ENCODE measurements around the gene CSRNP3. TPM values are rescaled to one million over a fixed set of nuclear protein-coding genes. Genes with fewer than 3 reads are reported as not detected.
"Not testable (repeated sequence)": the region's sequence is repeated elsewhere in the genome, so short reads cannot be mapped to it uniquely, and the experiment has no call there.

Gene CSRNP3
- total RNA-seq, 4 donors from 2014 or later = 1.3 to 5.5 (median 2.6) TPM

- H3K9me3 ChIP-seq = no peaks in the 10 kb centered on the region
- no peaks in the 10 kb centered on the region for H3K27me3 ChIP-seq
- TF ChIP-seq, protein P1, sequence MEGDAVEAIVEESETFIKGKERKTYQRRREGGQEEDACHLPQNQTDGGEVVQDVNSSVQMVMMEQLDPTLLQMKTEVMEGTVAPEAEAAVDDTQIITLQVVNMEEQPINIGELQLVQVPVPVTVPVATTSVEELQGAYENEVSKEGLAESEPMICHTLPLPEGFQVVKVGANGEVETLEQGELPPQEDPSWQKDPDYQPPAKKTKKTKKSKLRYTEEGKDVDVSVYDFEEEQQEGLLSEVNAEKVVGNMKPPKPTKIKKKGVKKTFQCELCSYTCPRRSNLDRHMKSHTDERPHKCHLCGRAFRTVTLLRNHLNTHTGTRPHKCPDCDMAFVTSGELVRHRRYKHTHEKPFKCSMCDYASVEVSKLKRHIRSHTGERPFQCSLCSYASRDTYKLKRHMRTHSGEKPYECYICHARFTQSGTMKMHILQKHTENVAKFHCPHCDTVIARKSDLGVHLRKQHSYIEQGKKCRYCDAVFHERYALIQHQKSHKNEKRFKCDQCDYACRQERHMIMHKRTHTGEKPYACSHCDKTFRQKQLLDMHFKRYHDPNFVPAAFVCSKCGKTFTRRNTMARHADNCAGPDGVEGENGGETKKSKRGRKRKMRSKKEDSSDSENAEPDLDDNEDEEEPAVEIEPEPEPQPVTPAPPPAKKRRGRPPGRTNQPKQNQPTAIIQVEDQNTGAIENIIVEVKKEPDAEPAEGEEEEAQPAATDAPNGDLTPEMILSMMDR (IDR thresholded peaks at IDR 0.05) = no peak
- TF ChIP-seq EP300 (IDR thresholded peaks at IDR 0.05) (no peak), POLR2A (IDR thresholded peaks at IDR 0.05) (no peak)
- 93 to 95% methylated on average over 2 of the region's 2 CpGs for WGBS, 2 donors
- no peak overlapping the region for H3K4me3 ChIP-seq
- H3K4me1 ChIP-seq = peaks cover 0 to 10% (median 3%) of the 10 kb centered on the region in 4 donors
- no peak overlapping the region for H3K27ac ChIP-seq
- H3K36me3 ChIP-seq = no peaks in the 10 kb centered on the region
- no peak for DNase-seq (ENCODE audit: low spot score in 2 of 2)
These were observed 181.7 kb downstream of the CSRNP3 start for GRCh38 chr2:165651233-165651632.

DNA sequence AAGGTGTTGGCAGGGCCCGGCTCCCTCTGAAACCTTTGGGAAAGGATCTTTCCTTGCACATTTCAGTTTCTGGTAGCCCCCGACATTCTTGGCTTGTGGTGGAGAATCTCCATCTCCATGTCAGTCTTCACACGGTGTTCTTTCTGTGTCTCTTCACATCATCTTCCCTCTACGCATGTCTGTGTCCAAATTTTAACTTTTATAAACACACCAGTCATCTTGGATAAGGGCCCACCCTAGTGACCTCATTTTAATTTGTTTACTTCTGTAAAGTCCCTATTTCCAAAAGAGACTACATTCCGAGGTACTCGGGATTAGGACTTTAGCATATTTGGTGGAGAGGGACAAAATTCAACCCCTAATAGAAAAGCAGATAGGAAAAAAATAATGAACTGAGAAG lies 186.2 kb downstream of the CSRNP3 start:
- no peaks in the 10 kb centered on the region for H3K9me3 ChIP-seq

DNA sequence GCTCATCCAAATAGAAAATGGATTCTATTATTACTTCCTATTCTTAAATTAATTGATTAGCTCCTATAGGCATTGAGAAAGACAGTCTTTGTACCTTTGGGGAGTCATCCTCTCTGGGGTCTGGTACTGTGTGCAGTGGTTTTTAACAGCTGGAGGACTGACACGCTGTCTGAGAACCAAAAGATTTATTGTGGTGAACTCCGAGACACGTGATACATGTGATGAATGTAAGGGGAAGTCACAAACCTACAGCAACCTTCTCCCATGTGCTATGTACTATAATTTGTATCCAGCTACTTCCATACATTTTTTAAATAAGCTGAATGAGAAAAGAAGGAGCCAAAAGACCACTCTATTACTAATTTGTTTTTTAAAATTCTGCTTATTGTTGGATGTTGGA lies 190.9 kb downstream of the CSRNP3 start:
- TF ChIP-seq, protein P1 (IDR thresholded peaks at IDR 0.05) = no peak
- TF ChIP-seq POLR2A (IDR thresholded peaks at IDR 0.05) = no peak
- no peak for TF ChIP-seq EP300 (IDR thresholded peaks at IDR 0.05)
- Histone ChIP-seq H3K27ac (no peak overlapping the region), H3K27me3 (no peaks in the 10 kb centered on the region), H3K4me1 (no peaks in the 10 kb centered on the region), H3K36me3 (peaks cover 0 to 12% (median 0%) of the 10 kb centered on the region in 3 donors), H3K9me3 (no peaks in the 10 kb centered on the region), H3K4me3 (no peak overlapping the region)
- DNase-seq (ENCODE audit: low spot score in 2 of 2) = no peak
- 83% methylated on average over 3 of the region's 3 CpGs for WGBS, 2 donors

More for the DNA sequence above, 186.2 kb downstream of the CSRNP3 start:
- Histone ChIP-seq H3K27me3 (no peaks in the 10 kb centered on the region), H3K27ac (no peak overlapping the region), H3K4me3 (no peak overlapping the region), H3K36me3 (peaks cover 0 to 12% (median 0%) of the 10 kb centered on the region in 3 donors), H3K4me1 (no peaks in the 10 kb centered on the region)
- TF ChIP-seq, protein P1 (IDR thresholded peaks at IDR 0.05) = no peak
- TF ChIP-seq POLR2A (IDR thresholded peaks at IDR 0.05) = no peak
- 66 to 77% methylated on average over 6 of the region's 6 CpGs for WGBS, 2 donors
- DNase-seq (ENCODE audit: low spot score in 2 of 2) = no peak

DNA sequence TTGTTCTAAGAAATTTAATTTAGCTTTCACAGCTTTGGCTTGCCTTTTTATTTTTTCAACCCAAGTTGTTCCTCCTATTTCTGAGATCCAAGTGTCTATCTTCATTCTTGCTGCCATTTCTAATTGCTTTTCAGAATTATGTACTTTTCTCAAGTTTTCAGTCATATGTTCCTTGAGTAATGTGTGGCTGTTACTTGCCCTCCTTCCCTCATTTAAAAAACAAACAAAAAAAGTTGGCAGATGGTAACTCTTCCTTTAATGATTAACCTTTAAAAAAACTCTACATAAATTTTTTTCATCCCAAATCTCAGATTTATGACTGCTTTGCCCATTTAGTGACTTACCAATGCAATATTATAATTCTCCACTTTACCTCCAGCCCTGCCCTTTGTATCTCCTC lies 193.2 kb downstream of the CSRNP3 start:
- TF ChIP-seq POLR2A (IDR thresholded peaks at IDR 0.05) (no peak), EP300 (IDR thresholded peaks at IDR 0.05) (no peak)
- TF ChIP-seq, protein P1 (IDR thresholded peaks at IDR 0.05) = no peak
- peaks cover 0 to 12% (median 0%) of the 10 kb centered on the region in 3 donors for H3K36me3 ChIP-seq
- H3K27ac ChIP-seq = no peak overlapping the region
- no peaks in the 10 kb centered on the region for H3K4me1 ChIP-seq
- no peaks in the 10 kb centered on the region for H3K27me3 ChIP-seq
- H3K9me3 ChIP-seq = no peaks in the 10 kb centered on the region
- DNase-seq (ENCODE audit: low spot score in 2 of 2) = no peak
- H3K4me3 ChIP-seq = no peak overlapping the region

- no peaks in the 10 kb centered on the region for H3K9me3 ChIP-seq
- H3K27ac ChIP-seq = no peak overlapping the region
- no peaks in the 10 kb centered on the region for H3K27me3 ChIP-seq
- no peaks in the 10 kb centered on the region for H3K36me3 ChIP-seq
- no peaks in the 10 kb centered on the region for H3K4me1 ChIP-seq
- 75 to 76% methylated on average over 2 of the region's 2 CpGs for WGBS, 2 donors
- TF ChIP-seq, protein P1 (IDR thresholded peaks at IDR 0.05) = no peak
- no peak for TF ChIP-seq EP300 (IDR thresholded peaks at IDR 0.05)
- no peak for TF ChIP-seq POLR2A (IDR thresholded peaks at IDR 0.05)
- no peak for DNase-seq (ENCODE audit: low spot score in 2 of 2)
- no peak overlapping the region for H3K4me3 ChIP-seq
These were observed 196.1 kb downstream of the CSRNP3 start for GRCh38 chr2:165665614-165666013.

DNA sequence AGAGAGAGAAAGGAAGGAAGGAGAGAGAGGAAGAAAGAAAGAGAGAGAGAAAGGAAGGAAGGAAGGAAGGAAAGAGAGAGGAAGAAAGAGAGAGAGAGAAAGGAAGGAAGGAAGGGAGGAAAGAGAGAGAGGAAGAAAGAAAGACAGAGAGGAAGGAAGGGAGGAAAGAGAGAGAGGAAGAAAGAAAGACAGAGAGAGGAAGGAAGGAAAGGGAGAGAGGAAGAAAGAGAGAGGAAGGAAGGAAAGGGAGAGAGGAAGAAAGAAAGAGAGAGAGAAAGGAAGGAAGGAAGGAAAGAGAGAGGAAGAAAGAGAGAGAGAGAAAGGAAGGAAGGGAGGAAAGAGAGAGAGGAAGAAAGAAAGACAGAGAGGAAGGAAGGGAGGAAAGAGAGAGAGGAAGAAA lies 196.6 kb downstream of the CSRNP3 start:
- H3K27me3 ChIP-seq; H3K36me3 ChIP-seq; H3K27ac ChIP-seq; H3K4me1 ChIP-seq; H3K9me3 ChIP-seq; H3K4me3 ChIP-seq; DNase-seq (ENCODE audit: low spot score in 2 of 2): not testable (repeated sequence)

Measured in tibial nerve (tissue), 4 donors.